ENCODE results near the gene PCDHGA11. TPM values are rescaled to one million over a fixed set of nuclear protein-coding genes. Genes with fewer than 3 reads are reported as not detected.

The PCDHGA11 gene
- total RNA-seq, 3 donors from 2014 or later (not counting 1 experiment from before 2014, with no cell fraction given), result 0.40 to 1.2 (median 0.83) TPM

DNA sequence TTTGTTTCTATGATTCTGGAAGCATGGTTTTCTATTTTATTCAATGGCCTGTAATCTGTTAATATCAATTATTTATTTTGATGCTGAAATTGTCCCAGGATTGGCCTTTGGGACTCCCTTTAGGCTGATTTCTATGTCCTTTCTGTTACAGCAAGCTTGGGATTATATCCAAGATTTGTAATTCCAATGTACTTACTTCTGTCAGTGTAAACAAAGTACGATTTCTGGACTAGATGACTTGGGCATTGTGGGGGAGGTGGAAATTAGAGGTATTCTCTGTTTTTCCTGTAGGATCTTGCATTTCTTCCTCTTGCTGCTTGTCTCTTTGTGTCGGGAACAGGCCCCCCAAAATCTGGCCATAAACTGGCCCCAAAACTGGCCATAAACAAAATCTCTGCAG is 13.2 kb downstream of the PCDHGA11 start:
- Histone ChIP-seq H3K27me3 (ENCODE audit: control insufficient read depth, insufficient read depth, low read length) (peaks cover 53% of the 10 kb centered on the region), H3K27ac (ENCODE audit: low read length) (no peak overlapping the region), H3K4me1 (ENCODE audit: control insufficient read depth, insufficient read depth, low read length) (peaks cover 15% of the 10 kb centered on the region), H3K4me3 (ENCODE audit: low read length) (no peak overlapping the region), H3K9me3 (ENCODE audit: control insufficient read depth, insufficient read depth, low read length) (peaks cover 24% of the 10 kb centered on the region), H3K36me3 (ENCODE audit: control insufficient read depth, insufficient read depth, low read length) (no peaks in the 10 kb centered on the region)
- Mint-ChIP-seq H3K27me3 (ENCODE audit: low read depth in 2 of 2) (peaks cover 27 to 38% of the 10 kb centered on the region in 2 donors), H3K9me3 (peaks cover 3 to 14% of the 10 kb centered on the region in 2 donors), H3K4me1 (peaks cover 8 to 16% of the 10 kb centered on the region in 2 donors), H3K4me3 (no peak overlapping the region), H3K36me3 (peaks cover 9% of the 10 kb centered on the region), H3K27ac (no peak overlapping the region)
- TF ChIP-seq, protein P1, sequence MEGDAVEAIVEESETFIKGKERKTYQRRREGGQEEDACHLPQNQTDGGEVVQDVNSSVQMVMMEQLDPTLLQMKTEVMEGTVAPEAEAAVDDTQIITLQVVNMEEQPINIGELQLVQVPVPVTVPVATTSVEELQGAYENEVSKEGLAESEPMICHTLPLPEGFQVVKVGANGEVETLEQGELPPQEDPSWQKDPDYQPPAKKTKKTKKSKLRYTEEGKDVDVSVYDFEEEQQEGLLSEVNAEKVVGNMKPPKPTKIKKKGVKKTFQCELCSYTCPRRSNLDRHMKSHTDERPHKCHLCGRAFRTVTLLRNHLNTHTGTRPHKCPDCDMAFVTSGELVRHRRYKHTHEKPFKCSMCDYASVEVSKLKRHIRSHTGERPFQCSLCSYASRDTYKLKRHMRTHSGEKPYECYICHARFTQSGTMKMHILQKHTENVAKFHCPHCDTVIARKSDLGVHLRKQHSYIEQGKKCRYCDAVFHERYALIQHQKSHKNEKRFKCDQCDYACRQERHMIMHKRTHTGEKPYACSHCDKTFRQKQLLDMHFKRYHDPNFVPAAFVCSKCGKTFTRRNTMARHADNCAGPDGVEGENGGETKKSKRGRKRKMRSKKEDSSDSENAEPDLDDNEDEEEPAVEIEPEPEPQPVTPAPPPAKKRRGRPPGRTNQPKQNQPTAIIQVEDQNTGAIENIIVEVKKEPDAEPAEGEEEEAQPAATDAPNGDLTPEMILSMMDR (IDR thresholded peaks at IDR 0.05), result no peak
- ATAC-seq (no peak), DNase-seq (no peak)
- 71% methylated on average over 2 of the region's 2 CpGs for WGBS (ENCODE audit: insufficient coverage)
- intact Hi-C loops (cut with micrococcal nuclease), result no loop called here

DNA sequence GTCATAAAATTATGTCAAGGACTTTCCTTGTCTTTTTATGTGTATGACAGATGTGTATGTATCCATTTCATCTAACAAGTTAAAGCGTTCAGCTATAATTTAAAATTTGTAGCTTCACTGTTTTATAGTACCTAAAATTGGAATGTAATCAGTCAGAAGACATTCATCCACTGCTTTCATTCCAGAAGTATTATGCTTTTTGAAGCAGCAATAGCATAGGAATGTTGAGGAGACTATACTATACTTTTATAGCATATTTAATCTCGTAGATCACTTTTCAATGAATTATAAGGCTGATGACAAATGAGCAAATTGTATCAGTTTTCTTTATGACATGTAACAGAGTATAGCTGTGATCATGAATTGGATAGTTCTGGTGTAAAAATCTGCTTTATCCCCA is 16.4 kb downstream of the PCDHGA11 start:
- no CpG with 5 or more reads among the region's 2 CpGs for WGBS (ENCODE audit: insufficient coverage)
- intact Hi-C loops (cut with micrococcal nuclease), result no loop called here
- peaks cover 4% of the 10 kb centered on the region for H3K9me3 ChIP-seq (ENCODE audit: control insufficient read depth, insufficient read depth, low read length)
- no peak overlapping the region for H3K27ac Mint-ChIP-seq
- no peak overlapping the region for H3K27ac ChIP-seq (ENCODE audit: low read length)
- peaks cover 7 to 22% of the 10 kb centered on the region in 2 donors for H3K27me3 Mint-ChIP-seq (ENCODE audit: low read depth in 2 of 2)
- H3K27me3 ChIP-seq (ENCODE audit: control insufficient read depth, insufficient read depth, low read length), result peaks cover 24% of the 10 kb centered on the region
- H3K9me3 Mint-ChIP-seq, result peaks cover 3 to 6% of the 10 kb centered on the region in 2 donors
- no peaks in the 10 kb centered on the region for H3K36me3 Mint-ChIP-seq
- no peaks in the 10 kb centered on the region for H3K4me1 Mint-ChIP-seq
- no peaks in the 10 kb centered on the region for H3K4me1 ChIP-seq (ENCODE audit: control insufficient read depth, insufficient read depth, low read length)
- no peaks in the 10 kb centered on the region for H3K36me3 ChIP-seq (ENCODE audit: control insufficient read depth, insufficient read depth, low read length)
- DNase-seq (no peak), ATAC-seq (no peak)
- H3K4me3 Mint-ChIP-seq, result no peak overlapping the region
- H3K4me3 ChIP-seq (ENCODE audit: low read length), result no peak overlapping the region
- TF ChIP-seq, protein P1 (IDR thresholded peaks at IDR 0.05), result no peak

DNA sequence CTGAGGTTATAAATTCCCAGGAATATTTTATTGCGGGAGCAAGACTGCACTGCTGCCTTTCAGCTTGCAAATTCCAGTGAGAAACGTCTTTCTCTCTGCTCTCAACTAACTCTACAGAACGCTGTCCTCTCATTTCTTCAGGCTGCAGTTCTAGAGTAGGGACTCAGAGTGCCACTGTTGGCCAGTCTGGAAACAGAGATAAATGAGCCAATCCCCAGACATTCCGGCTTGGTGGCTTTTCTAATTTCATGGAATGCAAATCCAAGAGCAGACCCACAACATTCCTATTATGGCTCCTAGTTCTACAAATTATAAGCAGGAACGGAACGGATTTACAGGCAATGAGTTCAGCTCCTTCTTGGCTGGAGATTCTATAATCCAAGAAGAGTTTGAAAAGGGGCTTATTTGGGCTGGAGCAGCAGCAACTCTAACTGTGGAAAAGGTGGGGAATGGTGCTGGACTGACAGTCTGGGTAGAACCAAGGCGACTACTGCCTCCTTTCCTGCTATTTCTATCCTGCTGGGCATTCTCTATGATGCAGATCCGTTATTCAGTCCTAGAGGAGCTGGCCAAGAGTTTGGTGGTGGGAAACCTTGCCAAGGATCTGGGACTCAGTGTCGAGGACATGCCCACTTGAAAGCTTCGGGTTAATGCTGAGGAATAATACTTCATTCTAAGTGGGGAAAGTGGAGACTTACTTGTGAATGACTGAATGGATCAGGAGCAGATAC is 18.7 kb downstream of the PCDHGA11 start:
- Mint-ChIP-seq H3K4me1 (no peaks in the 10 kb centered on the region), H3K9me3 (peaks cover 0 to 2% of the 10 kb centered on the region in 2 donors), H3K36me3 (no peaks in the 10 kb centered on the region), H3K4me3 (no peak overlapping the region), H3K27ac (no peak overlapping the region), H3K27me3 (ENCODE audit: low read depth in 2 of 2) (peaks cover 3 to 12% of the 10 kb centered on the region in 2 donors)
- Histone ChIP-seq H3K9me3 (ENCODE audit: control insufficient read depth, insufficient read depth, low read length) (no peaks in the 10 kb centered on the region), H3K27me3 (ENCODE audit: control insufficient read depth, insufficient read depth, low read length) (peaks cover 13% of the 10 kb centered on the region), H3K36me3 (ENCODE audit: control insufficient read depth, insufficient read depth, low read length) (no peaks in the 10 kb centered on the region), H3K4me1 (ENCODE audit: control insufficient read depth, insufficient read depth, low read length) (no peaks in the 10 kb centered on the region), H3K4me3 (ENCODE audit: low read length) (no peak overlapping the region), H3K27ac (ENCODE audit: low read length) (no peak overlapping the region)
- 74% methylated on average over 10 of the region's 10 CpGs for WGBS (ENCODE audit: insufficient coverage)
- DNase-seq, result no peak
- TF ChIP-seq, protein P1 (IDR thresholded peaks at IDR 0.05), result no peak
- ATAC-seq, result no peak
- intact Hi-C loops (cut with micrococcal nuclease), result no loop called here

DNA sequence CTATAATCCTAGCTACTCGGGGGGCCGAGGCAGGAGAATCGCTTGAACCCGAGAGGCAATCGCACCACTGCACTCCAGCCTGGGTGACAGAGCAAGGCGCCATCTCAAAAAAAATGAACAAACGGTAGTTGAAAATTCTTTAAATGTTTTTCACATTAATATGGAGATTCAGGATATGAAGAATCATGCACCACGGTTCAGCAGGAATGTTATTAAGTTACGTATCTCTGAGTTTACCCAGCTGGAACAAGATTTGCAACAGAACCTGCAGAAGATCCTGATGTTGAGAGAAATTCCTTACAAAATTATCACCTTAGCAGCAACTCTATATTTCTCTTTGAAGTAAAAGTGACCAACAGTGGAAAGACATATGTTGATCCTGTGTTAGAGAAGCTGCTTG is 19.5 kb downstream of the PCDHGA11 start:
- intact Hi-C loops (cut with micrococcal nuclease), result no loop called here
- no peak overlapping the region for H3K27ac Mint-ChIP-seq

More for the DNA sequence above, 19.5 kb downstream of the PCDHGA11 start:
- Histone ChIP-seq H3K4me3 (ENCODE audit: low read length) (no peak overlapping the region), H3K36me3 (ENCODE audit: control insufficient read depth, insufficient read depth, low read length) (no peaks in the 10 kb centered on the region), H3K27me3 (ENCODE audit: control insufficient read depth, insufficient read depth, low read length) (peaks cover 8% of the 10 kb centered on the region), H3K4me1 (ENCODE audit: control insufficient read depth, insufficient read depth, low read length) (no peaks in the 10 kb centered on the region), H3K27ac (ENCODE audit: low read length) (no peak overlapping the region), H3K9me3 (ENCODE audit: control insufficient read depth, insufficient read depth, low read length) (no peaks in the 10 kb centered on the region)
- no peaks in the 10 kb centered on the region for H3K4me1 Mint-ChIP-seq
- DNase-seq, result no peak
- TF ChIP-seq, protein P1 (IDR thresholded peaks at IDR 0.05), result no peak
- 96% methylated on average over 9 of the region's 9 CpGs for WGBS (ENCODE audit: insufficient coverage)
- ATAC-seq, result no peak
- peaks cover 8 to 14% of the 10 kb centered on the region in 2 donors for H3K27me3 Mint-ChIP-seq (ENCODE audit: low read depth in 2 of 2)
- no peaks in the 10 kb centered on the region for H3K36me3 Mint-ChIP-seq
- no peak overlapping the region for H3K4me3 Mint-ChIP-seq
- H3K9me3 Mint-ChIP-seq, result peaks cover 0 to 2% of the 10 kb centered on the region in 2 donors

Measured in natural killer cell (primary cell).